HG03521 (cell line): Measurements from ENCODE around the gene GCAT.
"Not testable (repeated sequence)": the region's sequence is repeated elsewhere in the genome, so short reads cannot be mapped to it uniquely, and the experiment has no call there.

Experiments used
- ATAC-seq: cut with Tn5 transposase; IDR thresholded peaks from one replicate; pipeline ENCODE4 v1.9.1; 2021; ENCODE audit warnings: mild to moderate bottlenecking, moderate library complexity; ENCODE audit not compliant: unreplicated experiment

The GCAT gene

DNA sequence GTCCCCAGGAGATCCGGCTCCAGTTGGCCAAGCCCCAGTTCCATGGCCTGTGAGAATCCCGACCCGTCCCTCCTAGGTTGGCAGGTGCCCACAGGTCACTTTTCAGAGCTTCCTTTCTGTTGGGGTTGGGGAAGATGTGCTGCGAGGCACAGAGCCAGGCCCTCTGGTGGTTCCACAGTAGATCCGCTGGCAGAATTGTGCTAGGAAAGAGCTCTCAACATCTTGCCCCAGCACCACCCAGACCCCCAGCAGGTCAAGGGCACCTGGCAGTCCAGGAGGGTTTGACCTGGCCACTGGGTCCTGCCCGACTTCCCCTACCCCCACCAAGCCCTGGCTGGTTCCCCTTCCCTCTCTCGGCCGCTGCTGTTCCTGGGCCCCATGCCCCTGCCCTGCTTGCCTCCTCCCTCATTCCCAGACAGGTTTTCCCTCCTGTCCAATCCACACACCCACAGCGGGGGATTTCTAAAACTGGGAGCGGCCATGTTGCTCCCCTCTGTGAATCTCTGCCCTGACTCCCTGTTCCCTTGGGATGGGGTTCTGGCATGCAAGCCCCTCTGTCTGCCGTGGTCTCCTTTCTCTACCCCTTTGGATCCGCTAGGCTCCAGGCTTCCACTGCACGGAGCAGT, 26.2 kb upstream of the GCAT start:
- ATAC-seq = no peak

DNA sequence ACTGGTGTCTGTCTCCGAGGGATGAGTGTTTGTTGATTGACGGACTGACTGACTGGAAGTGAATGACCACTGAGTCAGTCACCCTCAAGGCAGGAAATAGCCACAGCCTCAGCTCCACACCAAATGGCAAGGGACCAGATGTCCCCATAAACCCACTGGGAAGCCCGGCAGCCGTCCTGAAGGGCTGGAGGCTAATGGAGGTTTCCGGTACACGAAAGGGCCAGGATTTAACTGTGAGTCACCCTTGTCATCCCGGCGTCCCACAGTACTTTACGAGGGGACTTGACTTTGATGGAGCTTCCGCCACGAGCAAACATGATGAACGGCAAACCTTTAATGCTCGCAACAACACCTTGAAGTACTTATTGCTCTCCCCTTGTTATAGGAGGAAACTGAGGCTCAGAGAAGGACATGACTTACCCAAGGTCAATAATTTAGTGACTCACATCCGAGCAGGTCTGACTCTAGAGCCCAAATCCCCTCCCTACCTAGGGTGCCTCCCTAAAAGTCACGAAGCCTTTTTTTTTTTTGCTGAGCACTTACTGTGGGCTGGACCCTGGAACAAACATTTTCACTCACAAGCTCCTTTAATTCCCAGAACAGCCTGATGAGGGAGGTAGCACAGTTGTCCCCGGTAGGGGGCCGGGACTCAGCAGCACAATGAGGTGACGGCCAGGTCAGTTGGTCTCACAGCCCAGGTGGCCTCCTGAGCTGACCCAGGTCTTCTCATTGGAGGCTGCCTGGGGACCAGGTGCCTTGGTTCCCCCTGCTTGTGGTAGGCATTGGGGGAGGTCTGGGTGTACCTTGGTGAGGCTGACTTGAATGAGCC, 25.2 kb upstream of the GCAT start:
- ATAC-seq = no peak

DNA sequence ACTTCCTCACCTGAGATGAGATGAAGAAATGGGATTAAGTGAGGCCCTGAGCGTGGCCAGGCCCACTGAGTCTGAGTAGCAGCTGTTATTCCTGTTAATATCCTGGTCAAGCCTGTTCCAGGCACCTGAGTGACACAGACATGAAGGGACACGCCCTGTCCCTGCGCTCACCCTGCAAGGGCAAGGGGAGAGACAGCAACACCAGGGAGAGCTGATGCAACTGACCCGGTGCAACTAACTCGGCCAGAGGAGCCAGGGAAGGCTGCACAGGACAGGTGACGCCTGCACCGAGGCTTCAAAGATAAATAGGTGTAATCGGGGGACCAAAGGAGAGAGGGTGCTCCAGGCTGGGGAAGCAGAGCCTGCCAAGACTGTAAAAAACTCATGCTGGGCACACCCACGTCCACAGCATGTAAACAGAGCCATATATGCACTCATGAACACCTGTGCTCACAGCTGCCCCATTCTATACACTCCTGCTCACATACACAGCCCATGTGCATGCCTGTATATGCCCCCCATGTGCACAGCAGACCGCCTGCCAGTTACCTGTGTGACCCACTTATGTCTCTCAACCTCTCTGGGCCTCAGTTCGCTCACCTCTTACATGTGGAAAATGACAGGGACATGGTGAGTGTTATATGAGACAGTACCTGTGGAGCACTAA, 22.8 kb upstream of the GCAT start:
- ATAC-seq = no peak

DNA sequence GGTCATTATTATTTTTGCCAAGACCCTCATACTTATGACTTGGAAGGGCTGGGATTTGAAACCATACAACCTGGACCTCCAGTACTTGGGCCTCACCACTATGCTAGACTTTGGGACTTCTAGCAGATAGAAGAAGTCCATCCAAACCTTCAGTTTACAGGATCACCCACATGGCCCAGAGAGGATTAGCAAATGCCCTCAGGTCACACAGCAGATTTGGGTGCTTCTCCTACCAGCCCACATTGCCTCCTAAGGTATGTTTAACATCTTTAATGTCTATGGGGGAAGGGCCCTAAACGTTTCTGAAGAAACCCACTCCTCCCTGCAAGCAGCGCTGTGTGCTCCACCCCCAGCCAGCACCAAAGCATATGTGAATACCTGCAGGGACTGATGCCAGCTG, 17.5 kb upstream of the GCAT start:
- ATAC-seq = no peak

DNA sequence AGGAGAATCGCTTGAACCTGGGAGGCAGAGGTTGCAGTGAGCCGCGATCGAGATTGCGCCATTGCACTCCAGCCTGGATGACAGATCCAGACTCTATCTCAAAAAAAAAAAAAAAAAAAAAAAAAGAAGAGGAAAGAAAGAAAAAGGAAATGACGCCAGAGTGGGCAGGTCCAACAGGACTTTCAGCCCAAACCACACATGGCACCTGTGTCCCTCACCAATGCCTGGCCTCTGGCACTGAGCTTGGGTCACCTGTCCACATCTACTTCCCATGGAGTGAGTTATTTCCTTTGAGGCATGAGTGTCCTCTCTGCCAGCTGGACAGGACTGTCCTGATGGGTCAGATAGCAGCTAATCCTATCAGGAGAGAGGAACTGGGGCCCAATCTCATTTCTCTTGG, 15.2 kb upstream of the GCAT start:
- no peak for ATAC-seq

DNA sequence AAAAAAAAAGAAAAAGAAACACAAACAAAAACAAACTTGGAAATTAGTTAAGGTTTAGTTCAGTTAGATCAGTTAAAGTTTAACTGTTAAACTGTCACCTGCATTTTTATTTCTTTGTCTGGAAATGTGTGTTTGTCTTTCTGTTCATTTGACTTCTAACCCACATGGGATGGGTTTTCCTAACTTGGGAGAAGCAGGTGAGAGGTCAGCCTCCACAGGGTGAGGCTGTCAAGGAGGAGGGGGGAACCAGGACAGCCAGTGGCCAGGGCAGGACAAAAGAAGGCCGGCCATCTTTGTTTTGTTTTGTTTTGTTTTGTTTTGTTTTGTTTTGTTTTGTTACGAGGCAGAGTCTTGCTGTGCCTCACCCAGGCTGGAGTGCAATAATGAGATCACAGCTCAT, 13.4 kb upstream of the GCAT start:
- ATAC-seq = no peak

DNA sequence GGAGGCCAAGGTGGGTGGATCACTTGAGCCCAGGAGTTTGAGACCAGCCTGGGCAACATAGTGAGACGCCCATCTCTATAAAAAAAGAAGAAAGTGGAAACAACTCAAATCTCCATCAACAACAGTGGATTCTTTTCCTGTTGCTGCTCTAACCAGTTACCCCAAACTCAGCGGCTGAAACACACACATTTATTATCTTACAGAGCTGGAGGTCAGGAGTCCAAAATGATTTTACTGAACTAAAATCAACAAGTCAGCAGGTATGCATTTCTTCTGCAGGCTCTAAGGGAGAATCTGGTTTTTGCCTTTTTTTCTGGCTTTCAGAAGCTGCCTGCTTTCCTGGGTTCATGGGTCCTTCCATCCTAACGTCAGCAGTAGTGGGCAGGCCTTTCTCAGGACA, 11.7 kb upstream of the GCAT start:
- ATAC-seq = no peak

DNA sequence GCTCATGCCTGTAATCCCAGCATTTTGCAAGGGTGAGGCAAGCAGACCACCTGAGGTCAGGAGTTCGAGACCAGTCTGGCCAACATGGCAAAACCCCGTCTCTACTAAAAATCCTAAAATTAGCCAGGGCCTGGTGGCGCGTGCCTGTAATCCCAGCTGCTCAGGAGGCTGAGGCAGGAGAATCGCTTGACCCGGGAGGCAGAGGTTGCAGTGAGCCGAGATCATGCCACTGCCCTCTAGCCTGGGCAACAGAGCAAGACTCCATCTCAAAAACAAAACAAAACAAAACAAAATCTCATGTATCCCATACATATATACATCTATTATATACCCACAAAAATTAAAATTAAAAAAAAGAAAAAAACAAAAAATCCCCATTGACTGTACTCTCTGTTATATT, 10.5 kb upstream of the GCAT start:
- not testable (repeated sequence) for ATAC-seq

DNA sequence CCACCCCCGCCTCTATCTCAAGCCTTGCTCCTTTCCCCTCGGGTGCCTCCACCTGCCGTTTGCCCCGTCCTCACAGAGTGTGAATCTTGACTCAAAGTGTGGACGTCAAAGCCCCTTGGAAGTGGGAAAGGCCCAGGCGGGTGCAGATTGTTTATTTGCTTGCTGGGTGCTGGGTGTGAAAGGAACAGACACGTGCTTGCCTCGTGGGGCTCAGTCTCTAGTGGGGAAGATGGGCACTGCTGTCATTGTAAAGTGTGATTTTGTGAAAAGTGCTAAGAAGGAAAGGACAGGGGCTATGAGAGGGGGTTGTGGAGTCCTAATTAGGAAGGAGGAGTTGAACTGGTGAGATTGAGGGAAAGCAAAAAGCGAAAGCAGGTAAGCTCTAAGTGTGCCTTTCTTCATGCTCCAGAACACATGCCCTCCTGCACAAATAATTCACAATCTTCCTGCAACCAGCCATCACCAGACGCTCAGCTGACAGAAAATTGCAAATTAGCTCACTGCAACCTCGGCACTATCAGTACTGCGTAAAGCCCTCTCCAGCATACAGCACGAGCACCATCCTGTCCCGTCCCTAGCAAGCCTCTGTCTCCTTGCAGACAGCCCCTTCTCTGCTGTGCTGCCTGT, 9.7 kb upstream of the GCAT start:
- ATAC-seq = no peak

DNA sequence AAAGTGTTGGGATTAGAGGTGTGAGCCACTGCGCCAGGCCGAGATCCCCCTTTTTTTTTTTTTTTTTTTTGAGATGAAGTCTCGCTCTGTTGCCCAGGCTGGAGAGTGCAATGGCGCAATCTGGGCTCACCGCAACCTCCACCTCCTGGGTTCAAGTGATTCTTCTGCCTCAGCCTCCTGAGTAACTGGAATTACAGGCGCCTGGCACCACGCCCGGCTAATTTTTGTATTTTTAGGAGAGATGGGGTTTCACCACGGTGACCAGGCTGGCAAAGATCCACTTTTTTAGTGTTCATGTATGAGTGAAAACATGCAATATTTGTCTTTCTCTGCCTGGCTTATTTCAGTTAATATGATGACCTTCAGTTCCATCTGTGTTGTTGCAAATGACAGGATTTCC, 7.8 kb upstream of the GCAT start:
- not testable (repeated sequence) for ATAC-seq

DNA sequence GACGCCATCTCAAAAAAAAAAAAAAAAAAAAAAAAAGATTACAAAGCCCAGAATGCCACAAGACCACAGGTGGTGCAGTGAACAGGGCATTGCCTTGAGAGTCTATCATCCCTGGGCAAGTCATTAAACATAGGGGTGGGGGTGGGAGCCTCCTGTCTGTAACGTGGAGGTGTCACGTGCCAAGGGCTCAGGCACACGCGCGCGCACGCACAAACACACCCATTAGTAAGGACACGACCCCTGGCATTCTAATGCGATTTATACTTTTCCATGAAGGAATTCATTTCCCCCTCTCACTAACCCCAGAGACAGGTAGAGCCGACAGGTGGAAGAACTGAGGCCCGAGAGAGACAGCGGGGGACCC, 5.8 kb upstream of the GCAT start:
- ATAC-seq = no peak

DNA sequence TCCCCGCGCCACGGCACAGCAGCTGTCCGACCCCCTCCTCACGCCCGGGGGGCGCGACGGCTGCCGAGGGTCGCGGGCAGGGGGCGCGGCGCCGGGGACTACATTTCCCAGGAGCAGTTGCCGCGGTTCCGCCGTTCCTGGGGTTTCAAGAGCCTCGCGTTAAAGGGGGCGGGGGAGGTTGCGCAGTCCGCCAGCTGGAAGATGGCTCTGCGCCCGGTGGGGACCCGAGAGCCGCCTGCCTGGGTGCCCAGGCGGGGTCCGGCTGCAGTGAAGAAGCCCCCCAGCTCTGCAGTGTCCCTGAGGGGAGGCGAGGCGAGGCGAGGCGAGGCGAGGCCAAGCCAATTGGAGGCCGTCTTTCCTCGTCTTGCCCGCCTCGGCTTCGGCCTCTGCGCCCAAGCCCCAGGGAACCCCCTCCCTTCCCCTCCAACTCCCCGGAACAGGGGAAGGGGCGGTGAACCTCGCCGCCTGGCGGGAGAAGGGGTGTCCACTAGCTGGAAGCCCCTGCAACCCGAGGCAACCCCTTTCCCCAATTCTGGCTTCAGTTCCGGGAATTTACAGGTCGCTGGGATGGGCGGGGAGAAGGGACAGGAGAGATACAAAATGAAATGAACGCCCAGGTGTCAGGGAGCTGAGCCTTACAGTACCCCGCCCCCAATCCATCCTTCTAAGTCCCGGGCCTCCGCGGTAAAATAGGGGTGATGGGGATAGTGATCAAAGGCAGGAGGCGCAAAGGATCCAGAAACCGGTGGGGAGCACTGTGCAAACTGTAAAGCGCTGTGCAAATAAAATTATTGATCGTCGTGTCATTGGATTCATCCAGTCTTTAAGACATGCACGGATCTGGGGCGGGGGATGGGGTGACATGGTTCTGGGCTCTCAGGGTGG, 5.2 kb upstream of the GCAT start:
- no peak for ATAC-seq

DNA sequence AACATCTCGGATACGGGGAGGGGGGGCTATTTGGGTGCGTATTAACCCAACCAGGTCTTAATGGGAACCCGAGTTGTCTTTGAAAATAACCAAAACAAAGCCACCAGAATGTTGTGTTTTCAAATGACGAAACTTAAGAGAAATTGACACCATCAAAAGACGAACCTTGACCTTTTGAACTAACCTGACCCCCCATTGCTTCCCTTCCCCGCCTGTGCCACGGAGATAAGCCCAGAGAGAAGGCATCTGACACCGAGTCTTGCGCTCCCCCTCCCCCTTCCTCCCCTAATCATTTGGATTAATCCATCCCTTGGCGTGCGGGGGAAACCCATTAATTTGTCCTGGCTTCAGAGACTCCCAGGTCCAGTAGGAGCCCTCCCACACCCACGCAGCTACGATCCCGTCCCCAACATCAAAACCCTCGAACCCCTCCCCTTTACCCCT, 4.5 kb upstream of the GCAT start:
- ATAC-seq = no peak

DNA sequence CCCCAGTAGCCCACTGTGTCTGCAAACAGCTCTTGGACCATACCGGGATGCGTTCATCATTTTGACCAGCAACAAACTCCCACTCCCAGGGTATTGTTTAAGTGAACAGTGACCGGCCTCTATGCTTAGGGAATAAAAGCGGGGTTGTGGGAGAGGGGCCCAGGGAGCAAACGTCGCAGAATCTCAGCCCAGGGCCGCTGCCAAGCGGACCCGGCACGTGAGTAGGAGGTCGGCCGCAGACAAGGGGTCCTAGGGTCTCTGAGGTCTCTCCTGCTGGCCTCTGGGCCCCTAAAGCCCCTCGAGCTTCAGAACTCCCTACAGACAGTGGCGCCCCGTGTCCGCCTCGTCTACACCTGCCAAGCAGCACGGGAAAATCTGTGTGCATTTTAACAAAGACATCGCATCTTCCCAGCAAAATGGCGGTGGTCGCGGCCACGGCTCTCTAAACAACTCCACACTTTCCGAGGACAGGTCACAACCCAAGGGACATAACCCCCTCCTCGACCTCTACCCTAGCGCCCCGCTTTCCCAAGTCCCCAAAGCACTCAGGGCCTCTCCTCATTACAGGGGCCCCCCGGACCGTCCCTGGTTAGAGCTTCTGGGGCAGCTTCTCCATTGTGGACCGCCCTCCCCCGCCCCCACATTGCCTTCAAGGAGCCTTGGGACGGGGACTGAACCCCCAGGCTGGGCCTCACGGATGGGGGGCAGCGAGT, 3.9 kb upstream of the GCAT start:
- no peak for ATAC-seq

DNA sequence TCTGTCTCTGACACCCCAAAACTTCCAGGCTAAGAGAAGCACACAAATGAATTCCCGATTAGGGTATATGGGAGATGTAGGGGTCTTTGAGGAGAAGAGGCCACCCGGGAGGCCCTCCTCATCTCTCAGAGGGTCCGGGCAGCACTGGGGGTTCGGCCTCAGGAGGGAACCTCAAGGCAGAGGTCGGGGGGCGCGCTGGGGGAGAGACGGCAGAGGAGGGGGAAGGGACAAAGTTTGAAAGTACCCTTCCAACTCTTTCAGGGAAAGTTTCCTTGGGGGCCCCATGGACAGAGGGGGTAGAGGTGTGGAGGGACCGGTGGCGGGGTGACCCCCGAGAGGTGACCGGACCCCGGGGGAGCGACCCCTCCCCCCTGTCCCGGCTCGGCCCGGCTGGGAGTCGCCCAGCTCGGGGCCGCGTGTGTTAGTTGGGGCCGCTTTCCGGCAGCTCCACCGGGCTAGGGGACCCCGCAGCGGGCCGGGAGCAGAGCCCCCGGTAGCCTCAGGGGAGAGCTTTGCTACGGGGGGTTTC, 3.3 kb upstream of the GCAT start:
- ATAC-seq = no peak

DNA sequence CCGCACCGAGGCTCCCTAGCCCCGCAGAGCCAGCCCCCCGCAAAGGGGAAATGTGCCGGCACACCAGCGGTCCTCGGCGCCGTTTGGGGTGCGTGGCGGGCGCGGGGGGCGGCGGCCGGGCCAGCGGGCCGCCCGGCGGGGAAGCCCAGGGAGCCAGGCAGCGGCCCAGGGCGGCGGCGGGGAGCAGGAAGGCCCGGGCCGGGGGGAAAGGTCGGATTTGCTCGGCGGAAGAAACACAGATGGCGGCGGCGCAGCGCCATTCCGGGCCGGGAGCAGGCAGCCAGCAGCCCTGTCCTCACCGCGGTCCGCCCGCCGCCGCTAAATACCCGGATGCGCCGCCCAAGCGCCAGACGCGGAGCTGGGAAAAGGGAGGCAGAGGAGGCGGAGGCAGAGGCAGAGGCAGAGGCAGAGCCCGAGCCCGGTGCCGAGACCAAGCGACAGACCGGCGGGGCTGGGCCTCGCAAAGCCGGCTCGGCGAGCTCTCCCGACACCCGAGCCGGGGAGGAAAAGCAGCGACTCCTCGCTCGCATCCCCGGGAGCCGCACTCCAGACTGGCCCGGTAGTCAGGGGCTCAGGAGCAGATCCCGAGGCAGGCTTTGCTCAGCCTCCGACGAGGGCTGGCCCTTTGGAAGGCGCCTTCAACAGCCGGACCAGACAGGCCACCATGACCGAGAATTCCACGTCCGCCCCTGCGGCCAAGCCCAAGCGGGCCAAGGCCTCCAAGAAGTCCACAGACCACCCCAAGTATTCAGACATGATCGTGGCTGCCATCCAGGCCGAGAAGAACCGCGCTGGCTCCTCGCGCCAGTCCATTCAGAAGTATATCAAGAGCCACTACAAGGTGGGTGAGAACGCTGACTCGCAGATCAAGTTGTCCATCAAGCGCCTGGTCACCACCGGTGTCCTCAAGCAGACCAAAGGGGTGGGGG, 2.6 kb upstream of the GCAT start:
- no peak for ATAC-seq

DNA sequence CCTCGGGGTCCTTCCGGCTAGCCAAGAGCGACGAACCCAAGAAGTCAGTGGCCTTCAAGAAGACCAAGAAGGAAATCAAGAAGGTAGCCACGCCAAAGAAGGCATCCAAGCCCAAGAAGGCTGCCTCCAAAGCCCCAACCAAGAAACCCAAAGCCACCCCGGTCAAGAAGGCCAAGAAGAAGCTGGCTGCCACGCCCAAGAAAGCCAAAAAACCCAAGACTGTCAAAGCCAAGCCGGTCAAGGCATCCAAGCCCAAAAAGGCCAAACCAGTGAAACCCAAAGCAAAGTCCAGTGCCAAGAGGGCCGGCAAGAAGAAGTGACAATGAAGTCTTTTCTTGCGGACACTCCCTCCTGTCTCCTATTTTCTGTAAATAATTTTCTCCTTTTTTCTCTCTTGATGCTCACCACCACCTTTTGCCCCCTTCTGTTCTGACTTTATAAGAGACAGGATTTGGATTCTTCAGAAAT, 1.9 kb upstream of the GCAT start:
- no peak for ATAC-seq
